GM10248 (cell line): ENCODE measurements around the gene PDZD4.

Source experiments
- CTCF ChIA-PET: fragments of 300-600 bp; sonication (Branson Sonifier 250); formaldehyde crosslinking; extraction: SDS; loops from one replicate; lab custom pipeline; 2021; ENCODE audit warnings: antibody characterized with exemption; lab: Yijun Ruan, JAX
- POLR2A ChIA-PET: fragments of 350-650 bp; sonication (Branson Sonifier 250); formaldehyde crosslinking; extraction: SDS; loops from one replicate; lab custom pipeline; 2020; ENCODE audit warnings: antibody characterized with exemption; lab: Yijun Ruan, JAX
- DNase-seq: peaks from one replicate; pipeline ENCODE4 v3.0.0; 2012; ENCODE audit errors: extremely low spot score
- TF ChIP-seq, protein P1 (sequence below): IDR thresholded peaks from 2 replicates; pipeline ENCODE4 v1.5.1; 2012; ENCODE audit warnings: mild to moderate bottlenecking, low read depth; ENCODE audit errors: extremely low read depth, missing control alignments, control extremely low read depth

Gene PDZD4

DNA sequence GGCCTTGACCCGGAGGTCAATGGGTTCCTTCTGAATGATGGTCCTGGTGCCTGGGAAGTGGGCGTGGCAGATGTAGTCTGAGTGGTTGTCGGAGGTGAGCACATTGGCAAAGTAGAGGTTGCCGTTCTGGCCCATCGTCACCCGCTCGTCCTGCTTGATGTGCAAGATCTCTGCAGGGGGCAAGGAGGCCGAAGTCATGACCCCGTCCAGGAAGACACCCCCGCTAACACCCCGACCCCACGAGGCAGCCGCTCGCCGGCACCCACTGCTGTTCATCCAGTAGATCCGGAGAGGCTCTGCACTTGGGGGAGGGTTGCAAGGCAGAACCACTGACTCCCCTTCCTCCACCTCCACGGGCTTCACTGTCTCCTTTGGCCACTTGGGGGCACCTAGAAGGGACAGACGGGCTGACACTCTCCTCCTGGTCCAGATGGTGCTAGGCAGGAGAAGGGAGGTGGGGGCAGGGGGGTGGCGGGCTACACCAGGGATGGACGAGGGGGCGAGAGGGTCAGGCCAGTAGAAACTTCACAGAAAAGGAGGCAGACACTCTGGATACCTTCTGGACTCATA is 40.5 kb upstream of the PDZD4 start:
- no peak for DNase-seq
- POLR2A ChIA-PET: no interaction called here
- TF ChIP-seq, protein P1, sequence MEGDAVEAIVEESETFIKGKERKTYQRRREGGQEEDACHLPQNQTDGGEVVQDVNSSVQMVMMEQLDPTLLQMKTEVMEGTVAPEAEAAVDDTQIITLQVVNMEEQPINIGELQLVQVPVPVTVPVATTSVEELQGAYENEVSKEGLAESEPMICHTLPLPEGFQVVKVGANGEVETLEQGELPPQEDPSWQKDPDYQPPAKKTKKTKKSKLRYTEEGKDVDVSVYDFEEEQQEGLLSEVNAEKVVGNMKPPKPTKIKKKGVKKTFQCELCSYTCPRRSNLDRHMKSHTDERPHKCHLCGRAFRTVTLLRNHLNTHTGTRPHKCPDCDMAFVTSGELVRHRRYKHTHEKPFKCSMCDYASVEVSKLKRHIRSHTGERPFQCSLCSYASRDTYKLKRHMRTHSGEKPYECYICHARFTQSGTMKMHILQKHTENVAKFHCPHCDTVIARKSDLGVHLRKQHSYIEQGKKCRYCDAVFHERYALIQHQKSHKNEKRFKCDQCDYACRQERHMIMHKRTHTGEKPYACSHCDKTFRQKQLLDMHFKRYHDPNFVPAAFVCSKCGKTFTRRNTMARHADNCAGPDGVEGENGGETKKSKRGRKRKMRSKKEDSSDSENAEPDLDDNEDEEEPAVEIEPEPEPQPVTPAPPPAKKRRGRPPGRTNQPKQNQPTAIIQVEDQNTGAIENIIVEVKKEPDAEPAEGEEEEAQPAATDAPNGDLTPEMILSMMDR: no peak
- CTCF ChIA-PET: no interaction called here

DNA sequence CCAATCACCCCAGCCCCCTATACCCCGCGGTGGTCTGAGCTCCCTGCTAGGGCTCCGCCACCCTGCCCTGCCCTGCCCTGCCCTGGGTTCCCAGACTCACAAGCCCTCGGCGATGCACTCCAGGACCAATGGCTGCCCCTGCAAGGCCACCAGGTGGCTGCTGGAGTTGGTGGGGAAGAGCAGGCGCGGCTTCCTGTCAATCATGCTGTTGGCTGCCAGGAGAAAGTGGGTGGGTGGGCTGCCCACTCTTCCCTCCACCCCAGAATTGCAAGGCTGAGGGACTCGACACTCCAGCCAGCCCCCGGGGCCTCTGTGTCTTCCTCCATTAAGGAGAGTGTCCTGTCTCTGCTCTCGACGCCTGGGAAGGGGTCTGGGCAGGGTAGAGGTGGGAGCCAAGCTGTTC is 39.9 kb upstream of the PDZD4 start:
- TF ChIP-seq, protein P1: no peak
- CTCF ChIA-PET: no interaction called here
- DNase-seq: no peak
- POLR2A ChIA-PET: no interaction called here

DNA sequence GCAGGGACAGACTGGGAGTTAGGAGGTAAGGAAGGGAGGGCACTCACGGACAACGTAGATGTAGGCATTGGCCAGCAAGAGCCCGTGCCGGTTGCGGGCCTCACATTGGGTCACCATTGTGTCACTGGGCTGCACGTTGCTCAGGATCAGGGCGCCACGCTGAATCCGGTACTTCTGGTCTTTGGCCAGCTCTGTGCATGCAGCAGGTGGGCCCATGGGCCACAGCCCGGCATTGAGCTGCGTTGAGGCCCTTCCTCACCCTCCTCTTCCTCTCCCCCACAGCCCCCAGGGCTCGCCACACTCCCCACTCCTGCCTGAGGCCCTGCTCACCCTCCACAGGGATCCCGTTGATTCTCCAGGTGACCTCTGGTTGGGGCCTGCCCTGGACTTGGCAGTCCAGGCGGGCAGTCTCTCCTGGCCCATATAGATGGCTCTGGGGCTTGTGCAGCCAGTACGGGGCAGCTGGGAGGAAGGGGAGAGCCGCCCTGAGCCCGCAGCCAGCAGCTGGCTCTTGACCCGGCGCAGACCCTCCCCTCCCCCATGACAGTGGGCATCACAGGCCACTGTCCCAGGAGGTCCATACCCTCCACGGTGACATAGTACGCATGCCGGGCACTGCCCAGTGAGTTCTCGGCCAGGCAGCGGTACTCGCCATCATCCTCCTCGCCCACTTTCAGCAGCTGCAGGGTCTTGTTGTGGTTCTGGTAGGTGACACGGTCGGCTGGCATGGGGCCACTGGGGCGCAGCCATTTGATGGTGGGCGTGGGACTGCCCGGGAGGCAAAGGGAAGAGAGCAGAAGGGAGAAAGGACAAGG is 39.3 kb upstream of the PDZD4 start:
- POLR2A ChIA-PET: no interaction called here
- CTCF ChIA-PET: no interaction called here
- no peak for DNase-seq
- TF ChIP-seq, protein P1: no peak

DNA sequence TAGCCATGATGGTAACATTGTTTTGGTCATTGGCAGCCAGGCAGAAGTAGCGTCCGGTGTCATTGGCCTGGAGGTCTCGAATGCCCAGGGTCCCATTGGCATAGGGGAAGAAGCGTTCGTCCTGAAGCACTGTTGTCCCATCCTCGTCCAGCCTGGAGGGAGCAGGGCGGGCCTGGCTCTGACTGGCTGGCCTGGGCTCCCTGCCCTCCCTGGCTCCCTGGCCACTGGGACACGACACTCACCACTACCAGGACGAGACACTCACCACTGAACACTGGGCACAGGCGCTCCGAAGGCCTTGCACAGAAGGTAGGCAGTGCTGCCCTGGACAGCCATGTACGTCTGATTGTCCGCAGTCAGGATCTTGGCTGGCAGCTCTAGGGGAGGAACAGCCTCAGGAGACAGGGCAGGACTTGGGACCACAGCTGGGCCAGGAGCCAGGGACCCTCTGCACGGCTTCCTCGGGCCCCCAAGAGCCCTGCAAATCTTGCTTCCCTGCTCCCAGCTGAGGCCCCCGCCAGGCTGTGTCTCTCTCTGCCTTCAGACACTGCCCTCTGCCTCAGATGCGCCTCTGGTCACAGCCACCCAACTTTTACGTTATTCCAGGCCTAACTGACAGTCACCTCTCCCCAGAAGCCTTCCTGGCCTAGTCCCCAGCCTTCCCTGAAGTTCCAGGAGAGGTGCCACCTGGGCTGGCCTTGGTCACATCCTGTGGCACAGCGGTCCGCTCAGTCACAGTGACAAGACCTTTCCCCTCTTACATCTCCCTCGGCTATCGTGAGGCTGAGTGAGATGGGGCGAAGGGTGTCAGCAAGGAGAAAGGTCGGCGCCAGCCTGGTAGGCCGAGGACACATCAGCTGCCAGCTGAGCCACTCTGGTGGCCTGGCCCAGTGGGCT is 38.5 kb upstream of the PDZD4 start:
- TF ChIP-seq, protein P1: no peak
- POLR2A ChIA-PET: no interaction called here
- CTCF ChIA-PET: no interaction called here
- no peak for DNase-seq

DNA sequence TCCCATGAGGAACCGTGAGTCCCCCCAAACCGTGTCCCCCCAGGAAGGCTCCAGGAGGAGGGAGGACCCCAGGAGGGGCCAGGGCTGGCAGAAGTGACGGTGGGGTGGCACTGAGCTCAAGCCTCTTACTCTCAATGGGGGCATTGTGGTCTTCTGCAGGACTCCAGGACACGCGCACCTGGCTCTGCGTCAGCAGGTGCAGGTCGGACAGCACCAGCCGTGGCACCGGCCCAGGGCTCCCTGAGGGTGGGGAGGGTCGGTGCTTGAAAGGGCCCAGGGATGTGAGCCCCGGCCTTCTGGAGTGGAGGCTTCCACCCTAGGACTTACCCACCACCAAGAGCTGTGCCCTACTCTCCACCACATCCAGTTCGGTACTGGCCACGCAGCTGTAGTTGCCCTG is 37.3 kb upstream of the PDZD4 start:
- ChIA-PET CTCF (no interaction called here), POLR2A (no interaction called here)
- DNase-seq: no peak
- TF ChIP-seq, protein P1: no peak

DNA sequence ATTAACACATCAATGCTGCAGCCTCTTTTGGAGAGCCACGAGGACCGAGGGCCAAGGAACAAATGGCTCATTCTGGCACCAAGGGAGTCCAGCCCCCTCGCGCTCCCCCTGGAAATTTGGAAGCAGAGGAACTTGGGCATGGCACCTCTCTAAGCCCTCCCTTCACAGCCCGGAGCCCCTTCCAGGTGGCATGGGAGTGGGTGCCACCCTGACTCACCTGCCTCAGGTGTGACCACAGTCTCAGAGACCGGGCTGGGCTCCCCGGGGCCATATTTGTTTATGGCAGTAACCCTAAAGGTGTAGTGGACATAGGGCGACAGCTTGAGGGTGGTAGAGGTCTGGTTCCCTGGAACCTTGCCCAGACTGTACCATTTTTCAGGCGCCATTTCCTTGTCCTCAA is 36.8 kb upstream of the PDZD4 start:
- no peak for DNase-seq
- ChIA-PET POLR2A (no interaction called here), CTCF (no interaction called here)
- TF ChIP-seq, protein P1: no peak
